GM18499 (cell line): Measurements from ENCODE around the gene NSD2.
"Not testable (repeated sequence)": the region's sequence is repeated elsewhere in the genome, so short reads cannot be mapped to it uniquely, and the experiment has no call there.

Experiments
- ATAC-seq: cut with Tn5 transposase; IDR thresholded peaks from one replicate; pipeline ENCODE4 v1.9.1; 2021; ENCODE audit warnings: moderate number of reproducible peaks; ENCODE audit not compliant: insufficient read depth, unreplicated experiment

The NSD2 gene

GRCh38 chr4:1992468-1993168 lies 121.4 kb downstream of the NSD2 start:
- no peak for ATAC-seq

GRCh38 chr4:1993169-1993516 lies 122.0 kb downstream of the NSD2 start:
- ATAC-seq: no peak

GRCh38 chr4:1993718-1994516 lies 122.7 kb downstream of the NSD2 start:
- ATAC-seq: not testable (repeated sequence)

- no peak for ATAC-seq
Measured at GRCh38 chr4:1994938-1995337, 123.7 kb downstream of the NSD2 start.

DNA sequence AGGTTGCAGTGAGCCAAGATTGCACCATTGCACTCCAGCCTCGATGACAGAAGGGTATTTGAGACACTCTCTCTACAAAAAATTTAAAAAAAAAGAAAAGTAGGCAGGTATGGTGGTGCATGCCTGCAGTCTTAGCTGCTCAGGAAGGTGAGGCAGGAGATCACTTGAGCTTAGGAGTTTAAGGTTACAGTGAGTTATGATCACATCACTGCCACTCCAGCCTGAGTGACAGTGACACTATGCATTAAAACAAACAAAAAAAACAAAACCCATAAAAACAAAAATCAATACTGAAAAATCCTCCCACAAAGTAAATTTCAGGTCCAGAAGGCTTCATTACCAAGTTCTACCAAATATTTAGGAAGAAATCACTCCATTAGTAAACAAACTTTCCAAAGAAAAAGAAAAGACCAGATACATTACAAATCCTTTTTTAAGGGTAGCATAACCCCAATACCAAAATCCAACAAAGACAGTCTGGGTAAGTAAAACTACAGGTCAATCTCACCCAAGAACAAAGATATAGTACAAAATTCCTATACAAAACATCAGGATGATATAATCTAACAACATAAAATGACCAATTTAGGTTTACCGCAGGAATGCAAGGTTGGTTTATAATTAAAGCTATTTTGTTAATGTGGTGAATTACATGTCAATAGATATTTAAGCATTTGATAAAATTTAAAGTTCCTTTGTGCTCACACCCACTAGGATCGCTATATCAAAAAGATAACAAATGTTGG lies 125.8 kb downstream of the NSD2 start:
- no peak for ATAC-seq

DNA sequence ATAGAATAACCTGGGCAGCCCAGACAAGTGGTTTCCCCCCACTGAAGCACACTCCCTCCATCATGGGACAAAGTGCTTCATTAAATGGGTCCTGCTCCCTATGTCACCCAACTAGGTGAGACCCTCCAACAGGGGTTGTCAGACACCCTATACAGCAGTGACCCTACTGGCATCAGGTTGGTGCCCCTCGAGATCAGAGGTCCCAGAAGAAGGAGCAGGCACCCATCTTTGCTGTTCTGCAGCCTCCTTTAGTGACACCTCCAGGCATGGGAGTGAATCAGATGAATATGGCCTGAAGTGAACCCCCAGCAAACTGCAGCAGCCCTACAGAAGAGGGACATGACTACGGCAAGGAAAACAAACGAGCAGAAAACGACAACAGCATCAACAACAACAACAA lies 126.5 kb downstream of the NSD2 start:
- no peak for ATAC-seq

DNA sequence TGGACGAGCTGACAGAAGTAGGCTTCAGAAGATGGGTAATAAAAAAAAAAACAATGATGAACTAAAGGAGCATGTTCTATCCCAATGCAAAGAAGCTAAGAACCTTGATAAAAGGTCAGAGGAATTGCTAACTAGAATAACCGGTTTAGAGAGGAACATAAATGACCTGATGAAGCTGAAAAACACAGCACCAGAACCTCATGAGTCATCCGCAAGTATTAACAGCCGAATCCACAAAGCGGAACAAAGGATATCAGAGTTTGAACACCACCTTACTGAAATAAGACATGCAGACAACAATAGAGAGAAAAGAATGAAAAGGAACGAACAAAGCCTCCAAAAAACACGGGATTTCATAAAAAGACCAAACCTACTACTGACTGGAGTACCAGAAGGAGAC lies 127.1 kb downstream of the NSD2 start:
- ATAC-seq: no peak

GRCh38 chr4:1999308-1999707 lies 128.1 kb downstream of the NSD2 start:
- ATAC-seq: not testable (repeated sequence)

DNA sequence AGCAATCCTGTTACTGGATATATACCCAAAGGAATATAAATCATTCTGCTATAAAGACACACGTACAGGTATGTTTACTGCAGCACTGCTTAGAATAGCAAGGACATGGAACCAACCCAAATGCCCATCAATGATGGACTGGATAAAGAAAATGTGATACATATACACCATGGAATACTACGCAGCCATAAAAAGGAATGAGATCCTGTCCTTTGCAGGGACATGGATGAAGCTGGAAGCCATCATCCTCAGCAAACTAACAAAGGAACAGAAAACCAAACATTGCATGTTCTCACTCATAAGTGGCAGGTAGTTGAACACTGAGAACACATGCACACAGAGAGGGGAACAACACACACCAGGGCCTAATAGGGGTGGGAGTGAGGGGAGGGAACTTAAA lies 132.2 kb downstream of the NSD2 start:
- ATAC-seq: not testable (repeated sequence)

DNA sequence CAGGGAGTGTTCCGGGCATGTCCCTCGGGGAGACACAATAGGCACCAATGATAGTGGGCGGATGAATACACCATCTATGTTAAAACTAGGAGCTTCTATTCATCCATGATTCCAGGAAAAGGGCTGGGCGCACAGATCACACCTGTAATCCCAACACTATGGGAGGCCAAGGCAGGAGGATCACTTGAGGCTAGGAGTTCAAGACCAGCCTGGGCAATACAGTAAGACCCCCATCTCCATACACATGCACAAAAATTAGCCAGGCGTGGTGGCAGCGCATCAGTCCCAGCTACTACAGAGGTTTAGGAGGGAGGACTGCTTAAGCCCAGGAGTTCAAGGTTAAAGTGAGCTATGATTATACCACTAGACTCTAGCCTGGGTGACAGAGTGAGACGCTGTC lies 135.2 kb downstream of the NSD2 start:
- no peak for ATAC-seq

- ATAC-seq: no peak
Measured at GRCh38 chr4:2006956-2007653, 135.9 kb downstream of the NSD2 start.

GRCh38 chr4:2007804-2008670 lies 136.8 kb downstream of the NSD2 start:
- no peak for ATAC-seq

DNA sequence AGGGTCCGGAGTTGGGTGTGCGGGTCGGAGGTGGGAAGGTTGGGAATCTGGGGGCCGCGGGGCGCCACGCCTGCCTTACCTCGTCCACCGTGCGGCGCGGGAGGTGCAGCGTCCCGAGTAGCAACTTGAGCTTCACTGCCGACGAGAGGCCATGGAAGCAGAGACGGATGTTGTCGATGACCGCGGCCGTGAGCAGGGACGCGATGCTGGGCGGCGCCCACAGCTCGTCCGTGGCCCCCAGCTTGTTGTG lies 137.4 kb downstream of the NSD2 start:
- no peak for ATAC-seq

- peak; percentile 61 for ATAC-seq
Measured at GRCh38 chr4:2008921-2009650, 137.9 kb downstream of the NSD2 start, which contains the start of gene NELFA. Gene NELFA, minus strand, starts transcription at chr4:2008974. Its CDS starts 15 bp downstream, at chr4:2008959.

GRCh38 chr4:2009651-2010233 lies 138.5 kb downstream of the NSD2 start:
- no peak for ATAC-seq

DNA sequence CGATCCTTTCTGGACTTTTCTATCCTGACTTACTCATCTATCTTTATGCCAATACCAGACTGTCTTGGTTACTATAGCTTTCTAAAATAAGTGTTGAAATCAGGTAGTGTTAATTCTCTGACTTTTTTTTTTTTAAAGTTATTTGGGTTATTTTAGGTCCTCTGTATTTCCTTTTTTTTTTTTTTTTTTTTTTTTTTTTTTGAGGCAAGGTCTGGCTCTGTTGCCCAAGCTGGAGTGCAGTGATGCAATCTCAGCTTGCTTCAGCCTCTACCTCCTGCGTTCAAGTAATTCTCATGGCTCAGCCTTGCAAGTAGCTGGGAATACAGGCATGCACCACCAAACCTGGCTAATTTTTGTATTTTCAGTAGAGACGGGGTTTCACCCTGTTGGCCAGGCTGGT lies 140.4 kb downstream of the NSD2 start:
- ATAC-seq: no peak

GRCh38 chr4:2015008-2015407 lies 143.8 kb downstream of the NSD2 start:
- ATAC-seq: no peak

DNA sequence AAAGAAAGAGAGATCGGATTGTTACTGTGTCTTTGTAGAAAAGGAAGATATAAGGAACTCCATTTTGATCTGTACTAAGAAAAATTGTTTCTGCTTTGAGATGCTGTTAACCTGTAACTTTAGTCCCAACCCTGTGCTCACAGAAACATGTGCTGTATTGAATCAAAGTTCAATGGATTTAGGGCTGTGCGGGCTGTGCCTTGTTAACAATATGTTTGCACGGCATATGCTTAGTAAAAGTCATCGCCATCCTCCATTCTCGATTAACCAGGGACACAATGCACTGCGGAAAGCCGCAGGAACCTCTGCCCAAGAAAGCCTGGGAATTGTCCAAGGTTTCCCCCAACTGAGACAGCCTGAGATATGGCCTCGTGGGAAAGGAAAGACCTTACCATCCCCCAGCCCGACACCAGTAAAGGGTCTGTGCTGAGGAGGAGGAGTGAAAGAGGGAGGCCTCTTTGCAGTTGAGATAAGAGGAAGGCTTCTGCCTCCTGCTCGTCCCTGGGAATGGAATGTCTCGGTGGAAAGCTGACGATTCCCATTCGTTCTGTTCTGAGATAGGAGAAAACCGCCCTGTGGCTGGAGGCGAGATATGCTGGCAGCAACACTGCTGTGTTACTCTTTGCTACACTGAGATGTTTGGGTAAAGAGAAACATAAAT lies 150.3 kb downstream of the NSD2 start:
- not testable (repeated sequence) for ATAC-seq
